ENCODE results near the gene TBC1D3B. TPM values are rescaled to one million over a fixed set of nuclear protein-coding genes. Genes with fewer than 3 reads are reported as not detected.
A peak's percentile ranks its signal among the peaks of the same experiment; 100 is the strongest.
"Not testable (repeated sequence)": the region's sequence is repeated elsewhere in the genome, so short reads cannot be mapped to it uniquely, and the experiment has no call there.

TBC1D3B gene
- polyA plus RNA-seq, 5 donors: 11.0 to 23.4 (median 17.4) TPM

GRCh38 chr17:36201102-36201501, 24.7 kb upstream of the TBC1D3B start:
- not testable (repeated sequence) for DNase-seq

DNA sequence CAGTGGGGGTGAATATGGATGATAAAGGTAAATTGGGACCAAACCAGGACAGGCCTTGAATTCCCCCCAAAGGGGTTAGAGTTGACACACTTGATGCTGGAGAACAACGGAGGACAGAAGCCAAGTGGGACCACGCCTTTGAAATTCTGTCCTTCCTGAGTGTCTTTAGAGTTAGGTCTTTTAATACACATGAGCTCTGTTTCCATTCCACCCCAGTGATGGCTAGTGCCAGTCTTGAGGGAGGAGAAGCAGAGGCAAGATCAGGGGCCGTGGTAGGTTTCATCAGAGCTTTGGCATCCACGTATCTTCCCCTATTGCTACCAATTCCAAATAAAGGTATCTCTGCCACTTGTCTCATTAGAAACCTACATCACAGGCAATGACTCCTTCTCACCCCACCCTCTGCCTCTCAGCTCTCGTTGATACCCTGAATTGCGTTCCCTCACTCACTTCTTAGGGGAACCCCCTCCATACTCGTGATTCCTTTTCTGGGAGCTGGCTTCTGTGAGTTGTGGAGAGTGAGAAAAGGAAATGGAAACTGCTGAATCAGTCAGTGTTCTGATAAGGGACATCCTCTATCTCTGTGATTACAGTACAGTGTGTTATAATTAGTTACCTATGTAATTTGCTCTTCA, 22.5 kb upstream of the TBC1D3B start:
- DNase-seq: no peak

GRCh38 chr17:36197387-36197703, 20.9 kb upstream of the TBC1D3B start:
- DNase-seq: no peak

- no peak for DNase-seq
Measured at GRCh38 chr17:36196131-36196486, 19.7 kb upstream of the TBC1D3B start.

DNA sequence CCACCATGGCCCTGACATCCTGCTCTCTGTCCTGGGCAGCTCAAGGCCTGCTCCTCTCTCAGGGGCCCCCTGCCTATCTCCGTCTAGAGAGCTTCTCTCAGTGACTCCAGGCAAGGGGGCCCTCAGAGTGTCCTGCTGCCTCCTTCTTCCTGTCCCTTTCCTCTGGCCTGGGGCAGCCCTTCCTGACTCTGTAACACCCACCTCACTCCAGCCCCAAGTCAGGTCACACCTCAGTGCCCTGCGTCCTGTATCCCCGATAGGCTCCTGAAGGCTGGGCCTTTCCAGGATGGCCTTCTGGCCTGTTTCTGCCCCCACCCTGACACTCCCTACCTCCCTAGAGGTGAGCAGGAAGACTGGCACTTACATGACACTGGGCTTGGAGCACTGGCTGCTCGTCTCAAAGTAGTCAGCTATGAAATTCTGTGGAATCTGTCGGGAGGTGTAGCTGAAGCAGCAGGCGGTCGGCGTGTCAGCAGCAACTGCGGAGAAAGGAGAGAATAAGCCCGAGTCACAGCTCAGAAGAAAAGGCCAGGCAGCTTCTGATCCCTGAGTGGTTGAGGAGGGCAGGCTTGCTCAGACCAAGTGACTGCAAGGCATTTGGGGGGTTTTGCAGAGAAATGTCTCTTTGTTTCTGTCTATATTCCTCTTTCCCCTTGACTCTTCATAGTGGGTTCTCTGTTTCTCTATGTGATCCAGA, 19.1 kb upstream of the TBC1D3B start:
- DNase-seq: no peak

- not testable (repeated sequence) for DNase-seq
Measured at GRCh38 chr17:36194832-36195433, 18.5 kb upstream of the TBC1D3B start.

DNA sequence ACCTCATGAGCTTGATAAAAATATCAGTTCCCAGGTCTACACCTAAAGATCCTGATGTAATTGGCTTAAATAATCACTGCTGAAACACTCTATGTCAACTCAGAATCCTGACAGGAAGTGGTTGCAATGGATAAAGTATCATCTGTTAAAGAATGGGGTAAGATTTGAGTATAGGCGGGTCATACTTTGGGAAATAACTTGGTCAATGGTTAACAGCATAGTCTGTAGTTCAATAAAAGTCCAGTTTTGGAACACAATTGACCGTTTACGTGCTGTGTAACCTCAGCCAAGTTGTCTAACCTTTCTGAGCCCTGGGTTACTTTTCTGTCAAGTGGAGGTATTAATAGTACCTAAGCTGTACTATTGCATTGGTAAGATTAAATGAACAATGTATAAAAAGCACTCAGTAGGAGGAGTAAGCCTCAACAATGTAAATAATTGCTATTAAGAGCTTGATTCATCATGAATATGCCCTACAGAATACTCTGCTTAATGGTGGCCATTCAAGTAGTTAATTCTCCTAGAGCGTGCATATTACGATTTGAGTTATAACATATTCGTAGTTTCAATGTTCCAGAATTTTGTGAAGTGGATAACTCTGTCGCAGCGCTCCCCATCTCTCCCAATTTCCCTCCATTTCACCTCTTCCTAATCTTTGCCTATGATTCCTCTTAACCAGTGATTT, 17.9 kb upstream of the TBC1D3B start:
- DNase-seq: not testable (repeated sequence)

DNA sequence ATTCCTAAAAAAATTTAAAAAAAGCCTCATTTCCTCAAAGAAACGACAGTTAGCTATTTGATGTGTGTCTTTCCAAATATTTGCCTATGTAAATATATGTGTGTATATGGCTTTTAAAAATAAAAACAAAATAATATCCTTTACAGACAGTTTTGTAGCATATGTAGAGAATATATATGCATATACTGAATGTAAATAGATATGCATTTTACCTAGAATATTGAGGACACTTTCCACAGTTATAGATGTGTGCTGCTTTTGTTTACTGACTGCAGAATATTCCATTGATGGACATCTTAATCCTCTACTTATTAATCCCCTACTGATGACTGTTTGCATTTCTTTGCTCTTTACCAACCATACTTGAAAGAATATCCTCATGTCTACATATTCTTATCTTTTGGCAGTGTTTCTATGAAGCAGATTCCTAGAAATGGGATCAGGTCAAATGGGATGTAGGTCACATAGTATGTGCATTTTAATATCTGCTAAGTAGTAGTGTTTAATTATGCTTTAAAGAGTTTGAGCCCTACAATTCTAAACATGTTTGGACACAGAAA, 16.9 kb upstream of the TBC1D3B start:
- no peak for DNase-seq

DNA sequence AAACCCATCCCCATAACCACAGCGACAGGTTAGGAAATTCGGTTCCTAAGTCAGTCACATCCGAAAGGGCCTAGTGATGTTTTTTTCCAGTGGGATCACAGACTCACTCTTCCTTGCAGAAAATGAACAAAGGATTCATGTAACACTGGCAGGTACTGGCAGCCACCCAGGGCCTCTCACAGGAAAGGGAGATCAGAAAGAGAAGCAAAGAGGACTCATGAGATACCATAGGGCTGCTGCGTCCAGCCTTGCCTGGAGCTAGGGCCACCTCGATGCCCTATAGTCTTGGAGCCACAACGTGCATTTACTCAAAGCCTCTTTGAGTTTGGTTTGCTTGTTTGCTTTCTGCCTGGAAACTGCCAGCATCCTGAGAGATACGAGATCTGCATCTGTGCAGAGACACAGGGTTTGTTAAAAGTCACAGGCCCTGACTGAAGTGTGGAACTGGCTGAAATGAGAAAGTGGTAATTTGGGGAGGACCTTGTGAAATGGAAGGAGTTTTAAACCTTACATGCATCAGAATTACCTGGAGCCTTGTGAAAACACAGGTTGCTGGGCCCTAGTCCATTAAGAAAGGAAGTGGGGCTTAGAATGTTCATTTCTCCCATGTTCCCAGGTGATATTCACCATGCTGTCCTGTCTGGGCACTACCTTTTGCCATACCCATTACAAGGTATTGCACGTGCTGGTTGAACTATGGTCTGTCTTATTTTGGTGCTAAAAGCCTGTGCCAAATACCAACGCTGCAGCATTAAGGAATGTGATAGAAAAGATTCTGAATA, 14.3 kb upstream of the TBC1D3B start:
- DNase-seq: not testable (repeated sequence)

GRCh38 chr17:36189993-36190392, 13.6 kb upstream of the TBC1D3B start:
- not testable (repeated sequence) for DNase-seq

DNA sequence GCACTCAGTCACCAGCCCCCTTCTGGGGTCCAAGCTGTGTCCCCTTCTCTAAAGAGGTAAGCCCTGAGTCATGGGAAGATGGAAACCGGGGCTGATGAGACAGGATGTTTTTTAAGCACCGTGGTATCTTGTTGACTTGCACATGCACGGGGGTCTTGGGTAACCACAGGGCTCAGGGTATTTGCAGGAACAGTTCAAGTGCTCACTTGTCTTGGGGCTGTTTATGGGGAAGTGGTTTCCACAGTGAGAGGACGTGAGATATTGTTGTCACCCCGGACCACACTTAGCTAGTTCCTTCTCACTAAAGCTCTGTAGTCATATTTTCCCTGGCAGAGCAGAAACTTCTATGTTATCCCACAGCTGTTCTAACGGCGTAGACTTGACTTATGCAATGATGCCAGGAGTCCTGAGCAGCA, 12.5 kb upstream of the TBC1D3B start:
- DNase-seq: no peak

- DNase-seq: not testable (repeated sequence)
Measured at GRCh38 chr17:36187943-36188665, 11.7 kb upstream of the TBC1D3B start.

DNA sequence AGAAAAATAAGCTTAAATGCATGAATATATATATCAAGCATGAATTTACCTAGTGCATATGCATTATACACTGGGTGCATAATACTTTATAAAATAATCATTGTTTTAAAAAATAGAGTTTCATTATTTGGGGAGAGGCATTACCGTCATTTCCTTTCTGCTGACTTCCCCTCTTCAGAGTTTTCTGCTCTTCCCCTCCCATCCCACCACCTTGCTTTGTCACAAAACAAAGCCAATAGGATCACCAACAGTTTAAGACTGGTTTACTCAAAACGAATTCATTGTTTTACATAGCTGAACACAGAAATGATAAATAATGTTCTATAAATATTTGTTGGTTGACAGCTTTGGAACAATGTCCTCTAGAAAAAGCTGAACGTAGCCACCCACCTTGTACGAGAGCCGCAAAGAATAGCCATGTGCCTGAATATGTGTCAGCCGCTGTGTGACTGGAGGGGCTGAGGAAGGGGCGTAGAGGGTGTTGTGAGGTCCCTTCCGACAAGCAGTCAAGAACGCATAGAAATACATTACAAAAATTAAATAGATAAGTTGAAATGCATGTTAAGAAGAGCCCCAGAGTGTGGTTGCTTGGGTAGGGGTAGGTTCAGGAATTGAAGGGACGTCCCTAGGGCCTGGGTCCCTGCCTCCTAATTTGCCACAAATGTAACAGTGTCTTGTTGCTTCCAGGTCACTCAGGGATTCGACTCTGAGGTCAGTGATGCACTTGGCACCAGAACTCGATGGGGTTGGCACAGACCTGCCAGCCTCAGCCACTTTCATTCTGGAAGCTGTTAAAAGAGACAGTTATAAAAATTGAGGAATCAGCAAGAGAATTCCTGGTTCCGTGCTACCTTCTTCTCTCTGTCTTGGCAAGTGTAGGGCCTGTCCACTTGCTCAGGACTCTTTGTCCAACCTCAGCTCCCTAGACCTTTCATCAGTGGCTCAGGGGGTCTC, 10.7 kb upstream of the TBC1D3B start:
- not testable (repeated sequence) for DNase-seq

DNA sequence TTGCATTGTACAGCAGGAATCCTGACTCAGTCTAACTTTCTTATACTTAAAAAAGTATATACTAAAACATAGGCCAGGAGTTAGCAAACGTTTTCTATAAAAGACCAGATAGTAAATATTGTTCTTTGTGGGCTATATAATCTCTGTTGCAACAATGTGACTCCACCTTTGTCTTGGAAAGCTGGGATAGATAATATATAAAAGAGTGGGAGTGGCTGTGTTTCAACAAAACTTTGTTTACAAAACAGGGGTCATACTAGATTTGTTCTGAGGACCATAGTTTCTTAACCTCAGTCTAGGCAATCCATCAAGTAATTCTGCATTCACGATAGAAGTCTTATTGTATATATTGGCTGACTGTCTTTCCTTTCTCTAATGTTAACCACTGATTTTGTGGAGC, 9.0 kb upstream of the TBC1D3B start:
- DNase-seq: no peak

DNA sequence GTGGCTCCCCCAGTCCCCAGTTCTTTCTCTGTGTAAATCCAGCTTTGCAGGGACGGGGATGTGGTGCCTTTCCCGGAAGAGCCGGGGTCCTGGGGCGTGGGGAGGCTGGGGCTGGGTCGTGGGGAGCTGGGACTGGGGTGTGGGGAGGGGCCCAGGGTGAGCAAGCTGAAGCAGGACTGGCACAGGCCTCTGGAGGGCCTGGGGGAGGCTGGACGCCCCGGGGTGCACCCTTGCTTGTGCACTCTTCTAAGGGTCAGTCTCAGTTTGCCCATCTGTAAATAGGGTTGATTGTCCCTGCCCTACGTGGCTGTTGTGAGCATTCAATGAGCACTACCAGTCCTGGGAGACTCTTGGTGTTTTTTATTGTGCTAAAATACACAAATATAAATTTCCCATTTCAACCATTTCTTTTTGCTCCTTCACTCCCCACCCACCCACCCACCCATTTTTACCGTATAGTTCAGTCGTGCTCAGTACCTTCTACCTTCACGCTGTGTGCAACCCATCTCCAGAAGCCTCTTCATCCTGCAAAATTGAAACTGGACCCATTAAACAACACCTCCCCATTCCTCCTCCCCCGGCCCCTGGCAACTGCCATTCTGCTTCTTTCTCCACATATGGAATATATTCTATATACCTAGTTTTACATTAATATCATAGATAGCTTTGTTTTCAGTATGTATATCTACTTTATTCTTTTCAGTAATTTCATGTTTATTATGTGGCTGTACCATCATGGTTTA, 7.8 kb upstream of the TBC1D3B start:
- no peak for DNase-seq

- DNase-seq: peak; percentile 43 to 58
Measured at GRCh38 chr17:36183001-36183971, 6.8 kb upstream of the TBC1D3B start.

DNA sequence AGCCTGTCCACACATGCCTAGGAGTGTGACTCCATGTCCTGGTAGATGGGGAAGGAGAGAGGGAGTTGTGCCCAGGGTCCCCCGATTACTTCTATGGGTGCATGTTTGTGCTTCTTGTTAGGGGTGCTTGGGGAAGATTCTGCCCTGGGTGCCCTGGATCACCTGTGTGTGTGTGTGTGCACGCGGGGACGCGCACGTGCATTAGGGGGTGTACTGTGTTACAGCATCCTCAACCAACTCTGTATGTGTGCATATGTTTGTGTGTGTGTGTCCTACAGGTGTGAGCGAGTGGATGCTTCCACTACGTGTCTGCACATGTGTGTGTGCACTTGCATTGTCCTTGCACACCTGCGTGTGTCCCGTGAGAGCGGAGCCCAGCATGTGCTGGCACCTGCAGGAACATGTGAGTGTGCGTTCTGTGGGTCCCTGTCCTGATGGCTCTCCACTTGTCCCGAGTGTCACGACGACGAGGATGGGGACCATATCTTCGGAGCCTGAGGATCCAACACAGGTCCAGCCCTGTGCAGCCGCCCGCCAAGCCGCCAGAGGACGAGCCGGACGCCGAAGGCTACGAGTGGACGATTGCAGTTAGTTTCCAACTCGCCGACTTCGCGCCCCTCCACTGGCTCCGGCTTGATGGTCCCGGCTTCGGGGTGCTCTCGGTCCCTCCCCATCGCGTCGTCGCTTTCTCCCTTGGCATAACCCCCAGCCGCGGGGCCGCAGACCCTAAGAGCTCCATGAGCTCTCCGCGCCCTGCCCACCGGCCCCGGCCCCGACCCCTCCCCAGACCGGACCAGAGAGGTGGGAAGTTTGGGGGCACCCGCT, 6.0 kb upstream of the TBC1D3B start:
- peak in 1 of 2 donors; percentile 13 for DNase-seq

Measured in right lung (tissue), 5 donors.